ENCODE results near the gene BCL2L2.
"Not testable (repeated sequence)": the region's sequence is repeated elsewhere in the genome, so short reads cannot be mapped to it uniquely, and the experiment has no call there.

BCL2L2 gene

DNA sequence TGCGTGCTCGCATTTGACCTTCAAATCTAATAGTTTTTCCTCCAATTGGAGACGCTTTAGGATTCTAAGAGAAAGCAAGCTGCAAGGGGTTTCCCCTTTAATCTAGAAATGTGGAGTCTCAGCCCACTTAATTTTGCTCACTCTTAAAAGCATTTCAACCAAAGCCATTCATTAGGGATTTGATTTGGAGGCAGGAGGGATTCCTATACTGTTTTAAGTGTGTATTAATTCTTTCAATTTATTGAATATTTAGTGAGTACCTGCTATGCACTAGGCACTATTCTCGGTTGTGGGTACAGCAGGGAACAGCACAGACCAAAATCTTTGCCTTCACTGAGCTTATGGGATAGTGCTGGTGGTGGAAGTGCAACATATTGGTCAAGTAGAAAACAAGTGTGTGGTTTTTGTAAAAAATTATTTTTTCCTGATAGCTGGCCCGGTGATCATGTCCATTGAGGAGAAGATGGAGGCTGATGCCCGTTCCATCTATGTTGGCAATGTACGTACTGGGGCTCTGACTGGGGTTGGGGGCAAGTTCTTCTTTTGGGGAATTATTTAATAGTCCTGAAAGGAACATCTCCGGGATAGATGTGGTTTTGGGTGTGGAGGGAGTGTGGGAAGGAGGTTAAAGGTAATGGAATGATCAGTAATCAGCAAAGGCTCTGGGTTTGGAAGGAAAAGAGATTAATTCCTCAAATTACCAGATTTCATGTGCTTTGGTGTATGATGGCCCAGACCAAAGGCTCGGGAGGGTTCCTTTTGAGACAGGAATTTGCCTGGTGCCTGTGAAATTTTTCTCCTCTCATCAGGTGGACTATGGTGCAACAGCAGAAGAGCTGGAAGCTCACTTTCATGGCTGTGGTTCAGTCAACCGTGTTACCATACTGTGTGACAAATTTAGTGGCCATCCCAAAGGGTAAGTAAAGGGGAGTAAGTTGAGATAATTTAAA lies 16.2 kb downstream of the BCL2L2 start:
- no peaks in the 10 kb centered on the region for H3K27me3 ChIP-seq
- peak overlapping the region; percentile 100 for H3K4me3 ChIP-seq (ENCODE audit: low read depth, low read length)
- peaks cover 3% of the 10 kb centered on the region; the same call in 1 of the 2 replicates for H3K4me1 ChIP-seq
- H3K36me3 ChIP-seq: peaks cover 25% of the 10 kb centered on the region
- H3K9me3 ChIP-seq: no peaks in the 10 kb centered on the region; the same call in 1 of the 2 replicates
- DNase-seq: no peak
- TF ChIP-seq, protein P1, sequence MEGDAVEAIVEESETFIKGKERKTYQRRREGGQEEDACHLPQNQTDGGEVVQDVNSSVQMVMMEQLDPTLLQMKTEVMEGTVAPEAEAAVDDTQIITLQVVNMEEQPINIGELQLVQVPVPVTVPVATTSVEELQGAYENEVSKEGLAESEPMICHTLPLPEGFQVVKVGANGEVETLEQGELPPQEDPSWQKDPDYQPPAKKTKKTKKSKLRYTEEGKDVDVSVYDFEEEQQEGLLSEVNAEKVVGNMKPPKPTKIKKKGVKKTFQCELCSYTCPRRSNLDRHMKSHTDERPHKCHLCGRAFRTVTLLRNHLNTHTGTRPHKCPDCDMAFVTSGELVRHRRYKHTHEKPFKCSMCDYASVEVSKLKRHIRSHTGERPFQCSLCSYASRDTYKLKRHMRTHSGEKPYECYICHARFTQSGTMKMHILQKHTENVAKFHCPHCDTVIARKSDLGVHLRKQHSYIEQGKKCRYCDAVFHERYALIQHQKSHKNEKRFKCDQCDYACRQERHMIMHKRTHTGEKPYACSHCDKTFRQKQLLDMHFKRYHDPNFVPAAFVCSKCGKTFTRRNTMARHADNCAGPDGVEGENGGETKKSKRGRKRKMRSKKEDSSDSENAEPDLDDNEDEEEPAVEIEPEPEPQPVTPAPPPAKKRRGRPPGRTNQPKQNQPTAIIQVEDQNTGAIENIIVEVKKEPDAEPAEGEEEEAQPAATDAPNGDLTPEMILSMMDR (IDR thresholded peaks at IDR 0.05; ENCODE audit: low read depth, low read length): no peak

DNA sequence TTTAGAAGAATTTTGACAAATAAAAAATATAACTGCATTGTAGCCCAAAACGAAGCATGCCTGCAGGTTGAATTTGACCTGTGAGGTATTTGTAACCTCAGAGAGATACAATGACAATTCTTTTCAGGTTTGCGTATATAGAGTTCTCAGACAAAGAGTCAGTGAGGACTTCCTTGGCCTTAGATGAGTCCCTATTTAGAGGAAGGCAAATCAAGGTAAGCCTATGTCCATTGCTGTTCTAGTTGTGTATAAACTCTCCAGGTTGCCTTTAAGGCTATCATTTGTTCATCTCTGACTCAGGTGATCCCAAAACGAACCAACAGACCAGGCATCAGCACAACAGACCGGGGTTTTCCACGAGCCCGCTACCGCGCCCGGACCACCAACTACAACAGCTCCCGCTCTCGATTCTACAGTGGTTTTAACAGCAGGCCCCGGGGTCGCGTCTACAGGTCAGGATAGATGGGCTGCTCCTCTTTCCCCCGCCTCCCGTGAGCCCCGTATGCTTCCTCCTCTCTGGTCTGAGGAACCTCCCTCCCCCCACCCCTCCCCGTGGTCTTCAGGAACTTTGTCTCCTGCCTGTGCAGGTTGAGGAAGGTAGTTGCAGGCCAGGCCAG lies 17.3 kb downstream of the BCL2L2 start:
- H3K9me3 ChIP-seq: no peaks in the 10 kb centered on the region; the same call in 1 of the 2 replicates

DNA sequence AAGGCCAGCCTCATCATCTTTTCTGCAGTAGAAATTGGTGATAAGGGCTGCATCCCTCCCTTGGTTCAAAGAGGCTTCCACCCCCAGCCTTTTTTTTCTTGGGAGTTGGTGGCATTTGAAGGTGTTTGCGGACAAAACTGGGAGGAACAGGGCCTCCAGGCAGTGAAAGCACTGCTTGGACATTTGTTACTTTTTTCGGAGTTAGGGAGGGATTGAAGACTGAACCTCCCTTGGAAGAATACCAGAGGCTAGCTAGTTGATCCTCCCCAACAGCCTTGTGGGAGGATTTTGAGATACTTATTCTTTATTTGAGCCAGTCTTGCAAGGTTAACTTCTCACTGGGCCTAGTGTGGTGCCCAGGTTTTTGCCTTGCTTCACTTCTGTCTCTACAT lies 17.8 kb downstream of the BCL2L2 start:
- Histone ChIP-seq H3K9me3 (no peaks in the 10 kb centered on the region; the same call in 1 of the 2 replicates), H3K36me3 (peaks cover 25% of the 10 kb centered on the region), H3K27me3 (no peaks in the 10 kb centered on the region), H3K4me3 (ENCODE audit: low read depth, low read length) (no peak overlapping the region), H3K4me1 (peaks cover 3% of the 10 kb centered on the region; the same call in 1 of the 2 replicates)
- TF ChIP-seq, protein P1 (IDR thresholded peaks at IDR 0.05; ENCODE audit: low read depth, low read length): no peak
- DNase-seq: no peak

More for the DNA sequence above, 17.3 kb downstream of the BCL2L2 start:
- H3K27me3 ChIP-seq: no peaks in the 10 kb centered on the region
- H3K4me1 ChIP-seq: peaks cover 3% of the 10 kb centered on the region; the same call in 1 of the 2 replicates
- no peak for DNase-seq
- TF ChIP-seq, protein P1 (IDR thresholded peaks at IDR 0.05; ENCODE audit: low read depth, low read length): no peak
- H3K36me3 ChIP-seq: peaks cover 25% of the 10 kb centered on the region
- no peak overlapping the region for H3K4me3 ChIP-seq (ENCODE audit: low read depth, low read length)

DNA sequence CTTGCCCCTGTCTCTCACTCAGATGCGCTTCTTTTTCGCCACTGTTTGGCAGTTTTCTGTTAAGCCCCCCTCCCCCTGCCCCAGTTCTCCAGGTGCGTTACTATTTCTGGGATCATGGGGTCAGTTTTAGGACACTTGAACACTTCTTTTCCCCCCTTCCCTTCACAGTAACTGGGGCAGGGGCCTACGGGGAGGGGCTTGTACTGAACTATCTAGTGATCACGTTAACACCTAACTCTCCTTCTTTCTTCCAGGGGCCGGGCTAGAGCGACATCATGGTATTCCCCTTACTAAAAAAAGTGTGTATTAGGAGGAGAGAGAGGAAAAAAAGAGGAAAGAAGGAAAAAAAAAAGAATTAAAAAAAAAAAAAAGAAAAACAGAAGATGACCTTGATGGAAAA lies 18.4 kb downstream of the BCL2L2 start:
- no peaks in the 10 kb centered on the region; the same call in 1 of the 2 replicates for H3K9me3 ChIP-seq
- peaks cover 3% of the 10 kb centered on the region; the same call in 1 of the 2 replicates for H3K4me1 ChIP-seq
- H3K4me3 ChIP-seq (ENCODE audit: low read depth, low read length): no peak overlapping the region
- TF ChIP-seq, protein P1 (IDR thresholded peaks at IDR 0.05; ENCODE audit: low read depth, low read length): no peak
- peaks cover 25% of the 10 kb centered on the region for H3K36me3 ChIP-seq
- no peak for DNase-seq
- H3K27me3 ChIP-seq: no peaks in the 10 kb centered on the region

DNA sequence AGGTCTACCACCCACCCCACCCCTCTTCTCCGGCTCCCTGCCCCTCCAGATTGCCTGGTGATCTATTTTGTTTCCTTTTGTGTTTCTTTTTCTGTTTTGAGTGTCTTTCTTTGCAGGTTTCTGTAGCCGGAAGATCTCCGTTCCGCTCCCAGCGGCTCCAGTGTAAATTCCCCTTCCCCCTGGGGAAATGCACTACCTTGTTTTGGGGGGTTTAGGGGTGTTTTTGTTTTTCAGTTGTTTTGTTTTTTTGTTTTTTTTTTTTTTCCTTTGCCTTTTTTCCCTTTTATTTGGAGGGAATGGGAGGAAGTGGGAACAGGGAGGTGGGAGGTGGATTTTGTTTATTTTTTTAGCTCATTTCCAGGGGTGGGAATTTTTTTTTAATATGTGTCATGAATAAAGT lies 19.1 kb downstream of the BCL2L2 start:
- not testable (repeated sequence) for H3K27me3 ChIP-seq; DNase-seq; H3K4me3 ChIP-seq (ENCODE audit: low read depth, low read length); H3K9me3 ChIP-seq; H3K4me1 ChIP-seq
- peaks cover 25% of the 10 kb centered on the region for H3K36me3 ChIP-seq

DNA sequence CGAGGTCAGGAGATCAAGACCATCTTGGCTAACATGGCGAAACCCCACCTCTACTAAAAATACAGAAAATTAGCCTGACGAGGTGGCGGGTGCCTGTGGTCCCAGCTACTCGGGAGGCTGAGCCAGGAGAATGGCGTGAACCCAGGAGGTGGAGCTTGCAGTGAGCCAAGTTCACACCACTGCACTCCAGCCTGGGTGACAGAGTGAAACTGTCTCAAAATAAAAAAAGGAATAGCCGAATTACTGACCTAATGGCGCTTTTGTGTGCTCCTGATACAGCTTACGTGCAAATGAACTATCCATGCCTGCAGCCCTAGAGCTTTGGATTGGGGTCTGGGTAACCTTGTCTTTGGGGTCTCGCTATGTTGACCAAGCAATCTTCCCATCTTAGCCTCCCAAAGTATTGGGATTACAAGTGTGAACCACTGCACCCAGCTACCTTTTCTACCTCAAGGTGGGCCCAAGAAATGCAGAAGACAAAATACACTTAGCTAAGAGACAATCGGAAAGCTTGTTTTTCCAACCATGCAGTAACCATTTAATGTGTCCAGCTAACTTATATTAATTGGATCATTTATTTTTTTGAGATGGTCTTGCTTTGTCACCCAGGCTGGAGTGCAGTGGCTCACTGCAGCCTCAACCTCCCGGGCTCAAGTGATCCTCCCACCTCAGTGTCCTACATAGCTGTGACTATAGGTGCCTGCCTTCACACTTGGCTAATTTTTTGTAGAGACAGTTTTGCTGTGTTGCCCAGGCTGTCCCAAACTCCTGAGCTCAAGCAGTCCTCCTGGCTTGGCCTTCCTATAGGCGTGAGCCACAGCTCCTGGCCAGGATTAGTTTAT lies 20.1 kb downstream of the BCL2L2 start:
- no peak for DNase-seq
- H3K9me3 ChIP-seq: no peaks in the 10 kb centered on the region; the same call in 1 of the 2 replicates
- peaks cover 25% of the 10 kb centered on the region for H3K36me3 ChIP-seq
- no peaks in the 10 kb centered on the region; the same call in 1 of the 2 replicates for H3K4me1 ChIP-seq
- TF ChIP-seq, protein P1 (IDR thresholded peaks at IDR 0.05; ENCODE audit: low read depth, low read length): no peak
- H3K4me3 ChIP-seq (ENCODE audit: low read depth, low read length): no peak overlapping the region
- H3K27me3 ChIP-seq: peaks cover 1% of the 10 kb centered on the region; the same call in 1 of the 2 replicates

All from BE2C (cell line).